Natural killer cell treated with Interleukin-12 subunit alpha and Interleukin-12 subunit beta and Interleukin-15 and Interleukin-18, amount 100 ng/mL, for 72 hours (primary cell): ENCODE measurements around the gene DTX4. TPM values are rescaled to one million over a fixed set of nuclear protein-coding genes. Genes with fewer than 3 reads are reported as not detected.

Experiments
- ATAC-seq, 2 donors: fragments of 150-1000 bp; cut with Tn5 transposase in 1 of 2; sonication (Bioruptor Pico), chemical (Tn5 transposase) in 1 of 2; 2 replicates each; pipeline ENCODE4 v1.10.0; 2021
- DNase-seq: peaks from one replicate; pipeline ENCODE4 v3.0.0; 2022; ENCODE audit warnings: low spot score
- H3K27ac Mint-ChIP-seq, 2 donors: 1 replicate in 1 of 2; 2 replicates in 1 of 2; pipeline ENCODE4 v1.8.0; 2022; ENCODE audit warnings: mixed read lengths in 2 of 2, mild to moderate bottlenecking in 1 of 2, moderate library complexity in 1 of 2
- H3K27me3 Mint-ChIP-seq, 2 donors: 1 replicate in 1 of 2; 2 replicates in 1 of 2; pipeline ENCODE4 v1.8.0; 2022; ENCODE audit warnings: mixed read lengths in 2 of 2
- H3K36me3 Mint-ChIP-seq: one replicate; pipeline ENCODE4 v1.8.0; 2022; ENCODE audit warnings: mixed read lengths
- H3K4me1 Mint-ChIP-seq, 2 donors: 1 replicate in 1 of 2; 2 replicates in 1 of 2; pipeline ENCODE4 v1.8.0; 2022; ENCODE audit warnings: low read depth in 2 of 2, mixed read lengths in 2 of 2, mild to moderate bottlenecking in 1 of 2
- H3K4me3 Mint-ChIP-seq: one replicate; pipeline ENCODE4 v1.8.0; 2022; ENCODE audit warnings: mixed read lengths
- H3K9me3 Mint-ChIP-seq: 2 replicates; pipeline ENCODE4 v1.8.0; 2022; ENCODE audit warnings: mixed read lengths
- total RNA-seq, 2 donors: library from RNA; stranded (reverse); gene quantifications; one replicate each; pipeline ENCODE4 v1.2.3, GENCODE V29; 2022

Gene DTX4
- total RNA-seq, 2 donors from 2014 or later: 0.17 to 0.33 TPM

DNA sequence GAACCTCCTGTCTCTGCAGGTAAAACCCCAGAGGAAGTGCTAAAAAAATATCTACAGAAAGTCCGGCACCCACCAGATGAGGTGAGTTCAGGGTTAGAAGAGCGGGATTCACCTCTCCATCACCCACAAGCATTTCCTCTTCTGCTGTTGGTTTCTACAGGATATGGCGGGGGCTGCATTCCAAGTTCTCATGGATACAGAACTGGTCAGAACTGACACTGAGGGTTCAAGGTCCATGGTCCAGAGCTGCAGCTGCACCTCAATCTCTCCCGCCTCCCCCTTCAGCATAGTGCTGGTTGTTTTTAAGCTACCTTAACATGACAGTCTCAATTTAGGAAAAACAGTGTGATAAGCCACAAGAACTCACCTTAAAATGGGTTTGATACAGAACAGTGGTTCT is 19.2 kb downstream of the DTX4 start:
- H3K4me3 Mint-ChIP-seq: no peak overlapping the region
- H3K27ac Mint-ChIP-seq: no peak overlapping the region
- H3K27me3 Mint-ChIP-seq: peaks cover 0 to 6% of the 10 kb centered on the region in 2 donors
- DNase-seq: no peak
- H3K9me3 Mint-ChIP-seq: no peaks in the 10 kb centered on the region
- ATAC-seq: no peak
- no peaks in the 10 kb centered on the region for H3K4me1 Mint-ChIP-seq
- no peaks in the 10 kb centered on the region for H3K36me3 Mint-ChIP-seq

DNA sequence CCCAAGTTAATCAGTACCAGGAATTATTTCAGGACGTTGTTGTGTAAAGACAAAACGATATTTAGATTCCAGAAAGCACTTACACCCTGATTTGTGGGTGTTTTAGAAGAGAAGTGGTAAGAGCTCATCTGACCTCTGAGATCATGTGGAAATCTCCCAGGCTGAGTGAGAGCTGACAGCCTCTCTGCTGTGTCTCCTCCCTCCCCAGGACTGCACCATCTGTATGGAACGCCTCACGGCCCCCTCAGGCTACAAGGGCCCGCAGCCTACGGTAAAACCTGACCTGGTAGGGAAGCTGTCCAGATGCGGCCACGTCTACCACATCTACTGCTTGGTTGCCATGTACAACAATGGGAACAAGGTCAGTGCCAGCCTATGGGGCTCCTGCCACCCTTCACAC is 20.0 kb downstream of the DTX4 start:
- no peak overlapping the region for H3K4me3 Mint-ChIP-seq
- ATAC-seq (no peak), DNase-seq (no peak)
- no peaks in the 10 kb centered on the region for H3K4me1 Mint-ChIP-seq
- no peaks in the 10 kb centered on the region for H3K9me3 Mint-ChIP-seq
- no peak overlapping the region for H3K27ac Mint-ChIP-seq
- no peaks in the 10 kb centered on the region for H3K36me3 Mint-ChIP-seq
- peaks cover under 1 to 6% of the 10 kb centered on the region in 2 donors for H3K27me3 Mint-ChIP-seq

DNA sequence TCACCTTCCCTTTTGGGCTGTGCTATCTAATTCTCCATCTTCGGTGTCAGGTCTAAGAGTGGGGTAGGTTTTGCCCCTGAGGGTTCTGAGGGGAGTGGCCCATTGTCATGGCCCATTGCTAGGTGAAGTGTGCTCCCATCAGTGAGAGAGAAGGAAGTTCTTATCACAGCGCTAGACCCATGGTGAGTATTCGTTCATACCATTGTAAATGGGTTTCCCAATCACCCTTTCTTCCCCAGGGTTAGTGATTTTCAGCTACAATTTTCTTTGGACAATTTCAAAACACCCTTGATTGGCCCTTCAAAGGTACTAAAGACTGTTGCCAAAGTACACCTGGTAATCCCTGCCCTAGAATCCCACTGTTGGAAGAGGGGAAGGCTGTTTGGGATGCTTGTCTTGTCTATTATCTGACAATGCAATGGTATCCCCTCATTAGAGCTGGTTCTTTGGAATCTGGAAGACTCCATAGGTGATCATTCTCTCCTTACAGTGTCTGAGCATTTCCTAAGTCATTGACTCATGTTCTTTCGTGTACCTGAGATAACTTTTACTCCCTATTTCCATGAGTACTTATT is 20.6 kb downstream of the DTX4 start:
- Mint-ChIP-seq H3K4me1 (no peaks in the 10 kb centered on the region), H3K4me3 (no peak overlapping the region), H3K36me3 (no peaks in the 10 kb centered on the region), H3K27ac (no peak overlapping the region), H3K27me3 (peaks cover 7 to 8% of the 10 kb centered on the region in 2 donors), H3K9me3 (no peaks in the 10 kb centered on the region)
- DNase-seq (no peak), ATAC-seq (peak in 1 of 2 donors; percentile 6)

DNA sequence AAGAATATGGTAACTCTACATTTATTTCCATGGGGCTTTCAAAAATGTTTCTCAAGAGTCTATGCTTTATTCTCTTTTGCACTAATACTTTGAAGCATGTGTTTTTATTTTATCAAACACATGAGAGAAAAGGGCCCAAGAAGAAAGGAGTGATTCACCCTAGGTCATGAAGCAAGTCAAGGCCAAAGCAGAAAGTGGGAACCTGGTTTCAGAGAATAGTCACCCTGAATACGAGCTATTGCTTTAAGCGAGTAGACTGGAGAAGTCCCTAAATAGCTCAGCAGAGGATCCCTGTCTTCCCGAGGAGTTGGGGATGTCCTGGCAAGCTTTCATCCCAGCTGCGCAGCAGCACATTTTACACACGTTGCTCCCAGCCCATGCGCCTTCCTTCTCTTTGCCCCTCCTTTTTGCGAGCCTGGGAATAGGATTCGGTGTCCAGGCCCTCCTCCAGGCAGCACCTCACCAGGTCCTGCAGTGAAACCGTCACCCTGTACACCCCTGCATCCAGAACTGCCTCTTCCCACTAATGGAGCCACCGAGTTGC is 21.7 kb downstream of the DTX4 start:
- ATAC-seq (no peak), DNase-seq (no peak)
- no peaks in the 10 kb centered on the region for H3K4me1 Mint-ChIP-seq
- no peak overlapping the region for H3K4me3 Mint-ChIP-seq
- H3K9me3 Mint-ChIP-seq: no peaks in the 10 kb centered on the region
- H3K27ac Mint-ChIP-seq: no peak overlapping the region
- H3K36me3 Mint-ChIP-seq: no peaks in the 10 kb centered on the region
- H3K27me3 Mint-ChIP-seq: peaks cover 10 to 12% of the 10 kb centered on the region in 2 donors

DNA sequence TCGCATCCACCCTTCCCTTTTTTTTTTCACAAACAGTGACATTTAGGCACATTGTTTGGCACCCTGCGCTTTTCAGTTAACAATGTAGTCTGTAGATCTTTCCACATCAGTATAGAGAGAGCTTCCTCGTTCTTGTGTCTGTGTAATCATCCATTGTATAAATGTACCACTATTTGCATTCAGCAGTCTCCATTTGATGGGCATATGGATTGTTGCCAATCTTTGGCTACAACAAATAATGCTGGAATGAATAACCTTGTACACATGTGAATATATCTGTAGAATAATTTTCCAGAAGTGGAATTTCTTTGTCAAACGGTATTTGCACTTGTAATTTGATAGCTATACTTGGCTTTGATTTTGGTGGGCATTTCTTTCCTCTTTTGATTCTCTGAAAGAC is 23.7 kb downstream of the DTX4 start:
- Mint-ChIP-seq H3K27ac (no peak overlapping the region), H3K27me3 (peaks cover 10 to 16% of the 10 kb centered on the region in 2 donors), H3K4me3 (no peak overlapping the region), H3K9me3 (no peaks in the 10 kb centered on the region), H3K36me3 (no peaks in the 10 kb centered on the region), H3K4me1 (peaks cover 0 to 2% of the 10 kb centered on the region in 2 donors)
- no peak for DNase-seq
- ATAC-seq: no peak

DNA sequence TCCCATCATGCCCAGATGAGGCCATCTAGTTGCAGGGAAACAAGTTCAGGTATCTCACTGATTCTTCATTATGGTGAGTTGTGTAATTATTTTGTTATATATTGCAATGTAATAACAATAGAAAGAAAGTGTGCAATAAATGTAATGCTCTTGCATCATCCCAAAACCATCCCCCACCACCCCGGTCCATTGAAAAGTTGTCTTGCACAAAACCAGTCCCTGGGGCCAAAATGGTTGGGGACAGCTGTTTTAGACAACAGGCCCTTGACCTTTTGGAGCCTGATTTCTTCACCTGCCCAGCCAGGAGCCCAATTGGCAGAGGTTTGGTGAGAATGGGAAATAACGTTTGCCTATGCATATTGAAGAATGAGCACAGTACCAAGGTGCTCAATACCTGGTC is 24.8 kb downstream of the DTX4 start:
- Mint-ChIP-seq H3K36me3 (no peaks in the 10 kb centered on the region), H3K27ac (no peak overlapping the region), H3K27me3 (peaks cover 10 to 16% of the 10 kb centered on the region in 2 donors), H3K4me3 (no peak overlapping the region), H3K9me3 (no peaks in the 10 kb centered on the region), H3K4me1 (peaks cover 0 to 2% of the 10 kb centered on the region in 2 donors)
- no peak for ATAC-seq
- DNase-seq: no peak

DNA sequence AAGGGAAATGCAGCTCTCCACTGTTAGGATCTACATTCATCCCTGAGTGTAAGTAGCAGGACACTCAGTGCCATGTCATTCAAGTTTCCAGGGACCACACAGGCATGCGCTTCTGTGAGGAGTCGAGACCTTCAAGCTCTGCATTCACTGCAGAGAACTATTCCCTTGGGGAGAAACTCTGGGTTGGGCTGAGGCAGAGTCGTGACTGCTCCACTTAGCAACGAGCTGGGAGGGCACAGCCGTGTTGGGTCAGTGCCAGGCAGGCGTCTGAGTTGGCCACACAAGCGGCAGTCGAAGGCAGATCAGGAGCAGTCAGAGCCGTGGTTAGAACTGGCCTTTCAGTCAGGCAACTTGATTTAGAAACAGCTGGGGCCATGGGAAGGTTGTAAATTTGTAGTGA is 26.1 kb downstream of the DTX4 start:
- H3K27me3 Mint-ChIP-seq: peaks cover 14 to 16% of the 10 kb centered on the region in 2 donors
- H3K9me3 Mint-ChIP-seq: no peaks in the 10 kb centered on the region
- no peak overlapping the region for H3K4me3 Mint-ChIP-seq
- peaks cover 0 to 2% of the 10 kb centered on the region in 2 donors for H3K4me1 Mint-ChIP-seq
- DNase-seq (no peak), ATAC-seq (no peak)
- no peaks in the 10 kb centered on the region for H3K36me3 Mint-ChIP-seq
- H3K27ac Mint-ChIP-seq: no peak overlapping the region

DNA sequence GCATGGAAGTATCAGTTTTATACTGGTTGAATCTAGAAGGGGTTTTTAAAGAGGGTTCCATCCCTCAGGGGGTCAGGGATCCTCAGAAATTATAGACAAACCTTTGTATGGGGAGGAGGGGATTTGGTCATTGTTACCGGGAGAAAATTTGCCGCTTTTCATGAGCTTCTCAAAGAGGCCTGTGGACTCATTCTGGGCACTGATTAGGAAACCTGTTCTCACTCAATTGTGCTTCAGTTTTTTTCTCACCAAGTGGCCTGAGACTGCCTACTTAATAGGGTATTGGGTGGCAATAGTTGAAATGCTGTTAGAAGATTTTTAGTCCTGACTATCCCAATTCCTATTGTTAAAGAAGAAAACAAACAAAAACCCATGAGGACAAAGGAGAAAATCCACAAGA is 26.8 kb downstream of the DTX4 start:
- ATAC-seq (no peak), DNase-seq (no peak)
- Mint-ChIP-seq H3K4me3 (no peak overlapping the region), H3K27ac (no peak overlapping the region), H3K4me1 (peaks cover 0 to 2% of the 10 kb centered on the region in 2 donors), H3K9me3 (no peaks in the 10 kb centered on the region), H3K27me3 (peaks cover 14 to 16% of the 10 kb centered on the region in 2 donors), H3K36me3 (no peaks in the 10 kb centered on the region)

DNA sequence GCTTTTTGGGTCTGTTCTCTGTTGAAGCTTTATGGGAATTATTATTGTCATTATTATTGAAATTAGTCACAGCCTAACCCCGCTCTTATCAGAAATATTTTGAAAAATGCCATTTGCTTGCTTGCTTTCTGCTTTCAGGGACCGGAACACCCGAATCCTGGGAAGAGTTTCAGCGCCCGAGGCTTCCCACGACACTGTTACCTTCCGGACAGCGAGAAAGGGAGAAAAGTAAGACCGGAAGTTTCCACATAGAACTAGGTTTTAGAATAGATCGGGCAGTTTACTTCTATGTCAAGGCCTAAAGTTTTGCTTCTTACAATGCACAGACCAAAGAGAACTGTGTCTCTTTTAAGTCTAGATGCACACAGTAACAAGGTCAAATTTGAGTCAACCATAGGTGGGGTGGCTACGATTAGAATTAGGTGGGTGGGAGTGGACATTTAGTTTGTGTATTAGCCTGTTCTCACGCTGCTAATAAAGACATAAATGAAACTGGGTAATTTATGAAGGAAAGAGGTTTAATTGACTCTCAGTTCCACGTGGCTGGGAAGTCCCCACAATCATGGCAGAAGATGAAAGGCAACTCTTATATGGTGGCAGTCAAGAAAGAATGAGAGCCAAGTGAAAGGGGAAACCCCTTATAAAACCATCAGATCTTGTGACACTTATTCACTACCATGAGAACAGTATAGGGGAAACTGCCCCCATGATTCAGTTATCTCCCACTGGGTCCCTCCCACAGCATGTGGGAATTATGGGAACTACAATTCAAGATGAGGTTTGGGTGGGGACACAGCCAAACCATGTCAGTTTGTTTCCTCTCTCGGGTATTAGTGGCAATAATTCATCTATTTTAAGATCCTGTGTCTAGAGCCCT is 27.9 kb downstream of the DTX4 start:
- Mint-ChIP-seq H3K4me1 (peaks cover 0 to 2% of the 10 kb centered on the region in 2 donors), H3K9me3 (no peaks in the 10 kb centered on the region), H3K27me3 (peaks cover 14 to 16% of the 10 kb centered on the region in 2 donors), H3K36me3 (no peaks in the 10 kb centered on the region), H3K4me3 (no peak overlapping the region), H3K27ac (no peak overlapping the region)
- DNase-seq: no peak
- peak in 1 of 2 donors; percentile 40 for ATAC-seq

DNA sequence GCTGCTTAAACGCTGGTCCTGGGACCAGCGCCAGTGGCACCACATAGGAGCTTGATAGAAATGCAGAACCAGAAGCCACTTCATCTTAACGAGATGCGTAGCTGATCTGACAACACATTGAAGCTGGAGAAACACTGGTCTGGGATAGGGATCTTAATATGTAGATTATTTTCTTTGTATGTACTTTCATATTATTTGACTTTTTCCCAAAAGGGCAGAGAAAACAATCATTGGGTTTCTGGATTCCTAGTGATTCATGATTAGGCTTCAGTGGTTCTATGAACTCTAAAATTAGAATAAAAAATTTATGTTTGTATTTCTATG is 28.5 kb downstream of the DTX4 start:
- H3K27me3 Mint-ChIP-seq: peaks cover 13 to 16% of the 10 kb centered on the region in 2 donors
- ATAC-seq: no peak
- H3K4me1 Mint-ChIP-seq: peaks cover 0 to 2% of the 10 kb centered on the region in 2 donors
- H3K4me3 Mint-ChIP-seq: no peak overlapping the region
- DNase-seq: no peak
- H3K36me3 Mint-ChIP-seq: no peaks in the 10 kb centered on the region
- no peak overlapping the region for H3K27ac Mint-ChIP-seq
- no peaks in the 10 kb centered on the region for H3K9me3 Mint-ChIP-seq

DNA sequence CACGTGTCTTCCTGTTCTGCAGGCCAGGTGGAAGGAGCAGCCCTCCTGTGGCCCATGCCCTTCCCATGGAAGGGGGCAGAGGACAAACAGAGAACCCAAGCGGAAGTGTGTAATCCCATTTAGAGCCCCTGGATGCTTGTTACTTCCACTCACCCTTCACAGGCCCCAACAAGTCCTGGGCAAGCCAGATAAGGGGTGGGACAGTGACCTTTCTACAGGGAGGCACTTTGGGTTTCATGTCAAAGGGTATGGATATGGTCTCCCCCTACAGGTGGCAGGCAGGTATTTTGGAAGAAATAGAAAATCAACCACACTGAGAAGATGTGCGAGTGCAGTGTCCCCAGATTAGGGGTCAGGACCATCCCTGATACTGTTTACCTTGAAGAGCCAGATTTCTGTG is 29.4 kb downstream of the DTX4 start:
- no peak overlapping the region for H3K27ac Mint-ChIP-seq
- H3K9me3 Mint-ChIP-seq: no peaks in the 10 kb centered on the region
- H3K4me1 Mint-ChIP-seq: peaks cover 0 to 2% of the 10 kb centered on the region in 2 donors
- H3K36me3 Mint-ChIP-seq: no peaks in the 10 kb centered on the region
- ATAC-seq (no peak), DNase-seq (no peak)
- H3K4me3 Mint-ChIP-seq: no peak overlapping the region
- H3K27me3 Mint-ChIP-seq: peaks cover 11 to 16% of the 10 kb centered on the region in 2 donors

DNA sequence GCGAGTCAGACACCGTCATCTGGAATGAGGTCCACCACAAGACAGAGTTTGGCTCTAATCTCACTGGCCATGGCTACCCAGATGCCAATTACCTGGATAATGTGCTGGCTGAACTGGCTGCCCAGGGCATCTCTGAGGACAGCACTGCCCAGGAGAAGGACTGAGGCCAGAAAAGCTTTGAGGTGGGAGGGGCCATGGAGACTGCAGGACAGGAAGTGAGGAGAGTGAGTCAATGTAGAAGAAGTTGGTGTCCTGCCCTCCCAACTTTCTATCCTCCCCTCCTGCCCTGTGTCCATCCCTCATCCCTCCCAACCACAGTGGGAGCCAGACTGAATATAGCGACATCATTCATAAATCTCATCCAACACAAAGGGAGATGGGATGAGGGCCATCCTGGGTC is 32.8 kb downstream of the DTX4 start:
- no peak for ATAC-seq
- Mint-ChIP-seq H3K27ac (no peak overlapping the region), H3K9me3 (no peaks in the 10 kb centered on the region), H3K36me3 (no peaks in the 10 kb centered on the region), H3K27me3 (peaks cover 7 to 20% of the 10 kb centered on the region in 2 donors), H3K4me1 (peaks cover 9 to 10% of the 10 kb centered on the region in 2 donors), H3K4me3 (no peak overlapping the region)
- DNase-seq: no peak

DNA sequence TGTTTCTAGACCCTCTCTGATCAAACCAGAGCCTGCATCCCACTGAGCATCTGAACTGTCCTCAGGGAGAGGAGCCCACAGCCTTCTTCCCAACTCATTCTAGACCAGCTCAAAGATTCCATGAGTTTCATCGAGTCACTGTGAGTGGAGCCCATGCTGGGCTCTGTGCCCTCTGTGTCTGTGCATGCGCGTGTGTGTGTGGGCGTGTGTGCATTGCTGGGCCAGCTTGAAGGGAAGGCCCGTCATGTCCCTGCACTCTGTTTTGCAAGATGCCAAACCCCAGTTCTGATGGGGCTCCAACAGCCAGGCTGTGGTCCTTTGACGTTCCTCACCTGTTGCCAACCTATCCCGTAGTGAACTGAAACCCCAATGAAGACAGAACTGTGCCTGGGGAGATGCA is 33.7 kb downstream of the DTX4 start:
- no peaks in the 10 kb centered on the region for H3K9me3 Mint-ChIP-seq
- no peak for DNase-seq

DNA sequence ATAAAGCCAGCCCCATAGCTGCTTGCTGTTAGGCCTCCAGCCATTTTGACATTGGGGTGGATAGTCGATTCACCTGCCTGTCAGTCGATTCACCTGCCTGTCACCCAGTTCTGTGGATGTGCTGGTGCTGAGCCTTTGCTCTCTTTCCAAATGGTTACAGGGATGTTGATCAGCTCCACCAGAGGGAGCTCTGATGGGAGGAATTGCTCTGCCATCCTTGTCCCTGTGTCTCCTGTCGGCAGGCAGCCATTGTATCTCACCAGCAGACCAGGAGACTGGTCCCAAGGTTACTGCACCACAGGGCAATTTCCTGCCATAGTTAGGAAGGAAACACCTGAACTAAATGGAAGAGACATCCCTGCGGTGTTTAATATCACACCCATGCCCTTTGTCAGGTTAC is 34.7 kb downstream of the DTX4 start:
- peaks cover 7 to 10% of the 10 kb centered on the region in 2 donors for H3K4me1 Mint-ChIP-seq
- H3K27me3 Mint-ChIP-seq: peaks cover 12 to 23% of the 10 kb centered on the region in 2 donors
- no peaks in the 10 kb centered on the region for H3K36me3 Mint-ChIP-seq
- no peaks in the 10 kb centered on the region for H3K9me3 Mint-ChIP-seq
- H3K27ac Mint-ChIP-seq: no peak overlapping the region
- ATAC-seq (no peak), DNase-seq (no peak)
- H3K4me3 Mint-ChIP-seq: no peak overlapping the region

More for the DNA sequence above, 33.7 kb downstream of the DTX4 start:
- peaks cover 7 to 10% of the 10 kb centered on the region in 2 donors for H3K4me1 Mint-ChIP-seq
- peaks cover 12 to 23% of the 10 kb centered on the region in 2 donors for H3K27me3 Mint-ChIP-seq
- ATAC-seq: no peak
- H3K36me3 Mint-ChIP-seq: no peaks in the 10 kb centered on the region
- H3K4me3 Mint-ChIP-seq: no peak overlapping the region
- no peak overlapping the region for H3K27ac Mint-ChIP-seq
